Activated effector memory CD4-positive, alpha-beta T cell treated with Interleukin-2 at 50 U/mL for 16 hours (primary cell): Measurements from ENCODE around the gene SLC26A9.
"Not testable (repeated sequence)": the region's sequence is repeated elsewhere in the genome, so short reads cannot be mapped to it uniquely, and the experiment has no call there.

Source experiments
- DNase-seq: peaks from one replicate; pipeline ENCODE4 v3.0.0-alpha.2; 2020

SLC26A9 gene

GRCh38 chr1:205889706-205890105, 53.5 kb downstream of the SLC26A9 start:
- not testable (repeated sequence) for DNase-seq

GRCh38 chr1:205889006-205889405, 54.2 kb downstream of the SLC26A9 start:
- not testable (repeated sequence) for DNase-seq

GRCh38 chr1:205883792-205884191, 59.5 kb downstream of the SLC26A9 start:
- no peak for DNase-seq

GRCh38 chr1:205880923-205881322, 62.3 kb downstream of the SLC26A9 start:
- no peak for DNase-seq

GRCh38 chr1:205879974-205880373, 63.3 kb downstream of the SLC26A9 start:
- DNase-seq: no peak

- no peak for DNase-seq
Measured at GRCh38 chr1:205878026-205878425, 65.2 kb downstream of the SLC26A9 start.

- DNase-seq: not testable (repeated sequence)
Measured at GRCh38 chr1:205873148-205873547, 70.1 kb downstream of the SLC26A9 start.

- no peak for DNase-seq
Measured at GRCh38 chr1:205870236-205870635, 73.0 kb downstream of the SLC26A9 start.
